GM18499 (cell line): ENCODE results near the gene MAPK11.

Experiments
- ATAC-seq: cut with Tn5 transposase; IDR thresholded peaks from one replicate; pipeline ENCODE4 v1.9.1; 2021; ENCODE audit warnings: moderate number of reproducible peaks; ENCODE audit not compliant: insufficient read depth, unreplicated experiment

MAPK11 gene

GRCh38 chr22:50264946-50265669 lies 5.1 kb downstream of the MAPK11 start:
- ATAC-seq, result no peak

DNA sequence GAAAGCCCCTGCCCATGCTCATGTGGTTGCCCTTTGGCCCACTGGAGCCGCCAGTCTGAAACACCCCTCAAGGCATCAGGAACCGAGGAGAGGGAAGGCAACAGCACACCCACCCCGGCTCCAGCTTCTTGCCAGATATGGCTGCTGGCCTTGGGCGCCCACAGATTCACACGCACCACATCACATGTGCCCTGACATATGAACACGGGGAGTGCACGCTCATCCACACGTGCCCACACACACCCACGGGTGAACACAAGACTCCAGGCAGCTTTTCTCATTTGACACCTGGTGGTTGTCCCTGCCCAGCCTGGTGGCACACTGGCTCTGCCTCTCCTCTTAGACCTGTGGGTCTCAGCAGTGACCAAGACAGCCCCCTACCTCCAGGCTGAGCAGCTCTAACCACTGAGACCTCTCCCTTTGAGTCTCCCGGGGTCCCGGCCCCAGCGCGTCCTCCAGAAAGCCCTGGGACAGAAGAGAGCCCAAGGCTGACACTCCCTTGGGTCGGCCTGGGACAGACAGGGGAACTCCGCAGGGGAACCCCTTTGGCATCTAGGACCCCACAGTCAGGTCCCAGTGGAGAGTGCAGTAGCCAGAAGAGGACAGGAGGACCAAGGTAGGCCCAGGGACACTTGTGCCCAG lies 6.0 kb downstream of the MAPK11 start:
- ATAC-seq, result no peak

GRCh38 chr22:50262973-50263617 lies 7.1 kb downstream of the MAPK11 start:
- ATAC-seq, result no peak

DNA sequence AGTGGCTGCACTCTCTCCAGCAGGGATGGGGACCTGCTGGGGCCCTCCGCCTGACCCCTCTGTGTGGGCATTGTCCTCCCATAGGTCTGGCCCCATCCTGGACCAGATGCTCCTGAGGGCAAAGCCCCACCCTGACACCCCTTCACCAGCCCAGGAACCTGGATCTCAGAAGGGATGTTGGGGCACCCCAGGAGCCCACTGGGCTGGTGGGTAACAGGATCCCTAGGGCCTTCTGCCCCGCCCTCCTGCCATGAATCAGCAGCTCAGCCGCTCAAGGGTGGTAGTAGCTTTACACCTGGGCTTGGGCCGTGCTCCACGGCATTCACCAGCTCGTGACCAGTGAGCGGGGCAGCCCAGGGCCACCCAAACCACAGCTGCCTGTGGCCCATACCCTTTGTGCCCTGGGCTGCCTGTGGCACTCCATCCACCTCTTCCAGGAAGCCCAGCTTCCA lies 7.7 kb downstream of the MAPK11 start:
- no peak for ATAC-seq

GRCh38 chr22:50261615-50262459 lies 8.3 kb downstream of the MAPK11 start, which contains the start of gene MAPK12:
TSS of gene MAPK12 (minus strand) at chr22:50261683. CDS start at chr22:50261509, 174 bp downstream.
- ATAC-seq, result no peak

GRCh38 chr22:50260801-50261614 lies 9.2 kb downstream of the MAPK11 start:
- no peak for ATAC-seq

GRCh38 chr22:50260434-50260800 lies 9.8 kb downstream of the MAPK11 start:
- no peak for ATAC-seq

- ATAC-seq, result no peak
These were observed 10.9 kb downstream of the MAPK11 start for GRCh38 chr22:50259302-50259701.

DNA sequence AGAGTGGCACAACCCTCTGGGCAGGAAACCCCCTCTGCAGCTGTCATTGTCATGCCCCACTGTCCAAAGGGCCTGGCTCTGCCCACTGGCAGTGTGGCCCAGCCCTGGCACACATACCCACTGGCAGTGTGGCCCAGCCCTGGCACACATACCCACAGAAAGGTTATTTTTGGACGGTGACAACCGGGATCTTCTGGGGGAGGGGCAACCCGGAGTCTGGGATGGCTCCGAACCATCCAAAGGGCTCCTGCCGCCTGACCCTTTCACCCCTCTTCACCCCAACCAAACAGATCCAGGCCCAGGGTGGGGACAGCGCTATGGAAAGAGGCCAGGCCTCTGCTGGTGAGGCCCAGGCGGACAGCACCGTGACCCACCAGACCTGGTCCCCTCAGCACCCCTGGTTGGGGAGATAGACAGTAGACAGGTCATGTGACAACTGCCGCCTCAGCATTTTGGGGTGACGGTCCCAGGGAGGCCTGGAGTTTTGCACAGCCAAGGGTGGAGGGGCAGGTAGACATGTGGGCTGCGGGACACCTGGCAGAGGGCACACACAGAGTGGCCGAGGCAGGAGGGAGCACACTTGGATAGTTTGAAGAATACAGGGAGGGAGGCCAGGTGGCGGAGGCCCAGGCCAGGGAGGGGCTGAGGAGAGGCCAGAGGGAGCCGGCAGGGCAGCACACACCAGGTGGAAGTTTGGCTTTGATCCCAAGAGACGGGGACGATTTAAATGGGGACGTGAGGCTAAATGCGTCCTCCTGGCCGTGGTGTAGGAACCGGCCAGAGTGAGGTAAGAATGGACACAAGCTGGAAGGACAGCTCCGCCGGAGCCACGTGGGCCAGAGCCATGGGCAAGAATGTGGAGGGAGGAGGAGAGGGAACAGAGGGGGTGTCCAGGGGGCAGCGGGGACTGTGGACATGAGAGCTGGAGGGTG lies 11.6 kb downstream of the MAPK11 start:
- ATAC-seq, result no peak

DNA sequence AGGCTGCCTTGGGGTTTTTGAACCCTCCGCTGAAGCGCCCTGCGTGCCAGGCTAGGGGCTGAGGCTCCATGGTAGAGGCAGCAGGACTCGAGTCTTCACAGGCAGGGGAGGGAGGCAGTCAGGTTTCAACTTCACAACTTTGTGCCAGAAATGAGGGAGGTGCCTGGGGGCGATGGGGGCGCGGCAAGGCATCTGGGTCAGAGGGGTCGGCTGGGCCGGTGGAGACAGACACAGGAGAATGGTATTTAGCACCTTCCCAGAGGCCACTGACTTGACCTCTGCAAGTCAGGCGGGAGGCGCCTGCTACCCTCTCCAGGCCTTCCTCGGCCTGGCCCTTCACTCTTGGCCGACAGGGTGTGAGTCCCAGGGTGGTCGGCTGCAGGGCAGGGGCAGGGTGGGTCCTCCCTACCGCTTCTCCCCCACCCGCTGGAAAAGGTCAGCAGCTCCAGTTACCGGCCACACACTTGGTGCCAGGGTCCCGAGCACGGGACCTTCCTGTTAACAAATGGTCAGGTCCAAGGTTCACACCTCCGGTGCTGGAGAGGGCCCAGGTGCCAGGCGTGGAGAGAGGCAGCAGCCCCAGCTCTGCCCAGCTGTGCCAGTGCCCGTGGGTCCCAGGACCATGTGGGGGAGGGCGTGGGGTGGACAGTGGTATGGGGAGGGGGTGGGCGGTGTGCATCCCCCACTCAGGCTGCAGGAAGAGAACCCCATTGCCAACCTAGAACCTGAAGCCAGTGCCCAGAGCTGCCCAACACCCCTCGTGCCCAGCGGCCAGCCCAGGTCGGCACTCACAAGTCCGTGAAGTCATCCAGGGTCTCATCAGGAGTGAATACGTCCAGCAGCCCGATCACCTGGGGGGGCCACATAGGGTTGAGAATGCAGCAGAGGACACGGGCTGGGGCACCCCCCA lies 12.5 kb downstream of the MAPK11 start:
- ATAC-seq, result no peak

GRCh38 chr22:50257041-50257440 lies 13.1 kb downstream of the MAPK11 start:
- no peak for ATAC-seq

DNA sequence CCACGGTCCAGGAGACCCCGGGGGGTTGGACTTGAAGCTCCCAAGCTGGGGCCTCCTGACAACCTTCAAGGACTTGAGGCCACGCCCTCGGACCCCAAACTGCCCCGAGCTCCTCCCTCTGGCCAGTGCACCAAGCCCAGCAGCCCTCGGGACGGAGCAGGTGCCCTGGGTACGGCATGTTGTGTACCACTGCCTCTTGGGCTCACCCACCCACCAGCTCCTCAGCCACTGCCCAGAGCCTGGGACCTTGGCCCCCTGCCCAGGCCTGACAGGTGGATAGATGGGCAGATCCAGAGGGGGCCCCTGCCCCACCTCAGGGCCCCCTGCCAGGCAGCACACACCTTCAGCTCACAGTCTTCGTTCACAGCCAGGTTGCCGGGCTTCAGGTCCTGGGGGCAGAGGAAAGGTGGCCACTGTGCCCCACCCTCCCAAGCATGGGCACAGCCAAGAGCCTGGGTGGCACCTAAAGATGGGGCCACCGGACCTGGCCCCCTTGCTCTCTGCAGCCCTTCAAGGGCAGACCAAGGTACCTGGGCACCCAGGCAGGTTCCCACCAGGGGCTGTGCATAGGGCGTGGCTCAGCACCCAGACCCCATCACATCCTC lies 13.8 kb downstream of the MAPK11 start:
- ATAC-seq, result no peak

DNA sequence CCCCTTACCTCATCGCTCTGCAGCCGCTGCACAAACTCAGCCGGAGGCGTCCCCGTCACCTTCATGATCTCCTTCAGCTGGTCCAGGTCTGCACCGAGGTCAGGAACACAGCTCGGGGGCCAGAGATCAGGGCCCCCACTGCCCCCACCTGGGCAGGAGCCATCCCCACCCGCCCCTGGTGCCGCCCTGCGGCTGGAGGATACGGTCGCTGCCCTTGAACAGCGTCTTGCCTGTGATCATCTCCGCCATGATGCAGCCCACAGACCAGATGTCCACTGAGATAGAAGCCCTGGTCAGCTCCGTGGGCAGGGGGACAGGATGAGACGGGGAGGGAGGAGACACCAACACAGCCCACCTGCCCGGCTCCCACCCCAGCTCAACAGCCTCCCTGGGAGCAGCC lies 14.6 kb downstream of the MAPK11 start:
- ATAC-seq, result no peak

GRCh38 chr22:50255099-50255498 lies 15.1 kb downstream of the MAPK11 start:
- no peak for ATAC-seq

GRCh38 chr22:50253941-50254340 lies 16.2 kb downstream of the MAPK11 start:
- no peak for ATAC-seq

- ATAC-seq, result no peak
These were observed 16.9 kb downstream of the MAPK11 start for GRCh38 chr22:50253046-50253915.
